Uterus (tissue), 2 donors: ENCODE data around the gene ZNF740.

Experiments
- CTCF ChIP-seq, 4 experiments: fragments of 200-600 bp in 2 of 4; fragments of 450-650 bp in 2 of 4; sonication (generic) in 2 of 4; IDR thresholded peaks; one replicate each; pipeline ENCODE4 v1.5.1; 2016 to 2019; ENCODE audit warnings: antibody characterized with exemption in 4 of 4, mild to moderate bottlenecking in 2 of 4, moderate library complexity in 1 of 4
- POLR2A ChIP-seq, 2 donors: fragments of 450-650 bp; IDR thresholded peaks; one replicate each; pipeline ENCODE4 v1.6.1; 2016; ENCODE audit warnings: antibody characterized with exemption in 2 of 2, mild to moderate bottlenecking in 1 of 2, moderate library complexity in 1 of 2

- TF ChIP-seq CTCF (IDR thresholded peaks at IDR 0.05), result no peak
- no peak for TF ChIP-seq POLR2A (IDR thresholded peaks at IDR 0.05)
These were observed 13.6 kb downstream of the ZNF740 start for GRCh38 chr12:53193985-53194716.
